H1 (cell line): ENCODE measurements around the gene NLRC5. TPM values are rescaled to one million over a fixed set of nuclear protein-coding genes. Genes with fewer than 3 reads are reported as not detected.

Experiments used
- CBX8 ChIP-seq: fragments of 300-800, 300-1000 bp; sonication (generic); IDR thresholded peaks from 2 replicates; pipeline ENCODE4 v1.7.1; 2016; ENCODE audit warnings: low read depth, low read length, borderline replicate concordance
- EGR1 ChIP-seq: IDR thresholded peaks from 2 replicates; pipeline ENCODE4 v1.6.1; 2011; ENCODE audit warnings: low read depth, low read length, borderline replicate concordance
- polyA plus RNA-seq, 7 experiments: library from polyadenylated mRNA; depleted of rRNA in 3 of 7; stranded (reverse) in 5 of 7; unstranded in 2 of 7; fragments of >200 nt in 5 of 7; fragments of 200-250 nt in 2 of 7; gene quantifications; 1 replicate in 5 of 7; 2 replicates in 1 of 7; 4 replicates in 1 of 7; pipeline versions ENCODE4 v1.2.1 to v1.2.3, GENCODE V29; 2011 to 2013; ENCODE audit warnings: missing spikeins in 2 of 7, mixed read lengths in 2 of 7
- total RNA-seq: library from RNA; stranded (reverse); fragmentation: NEBNext Ultra II Directional; extraction: Animal tissue kit (Norgen Biotek cat#: 25700); gene quantifications from 2 replicates; pipeline ENCODE4 v1.2.1, GENCODE V29; 2021
- TF ChIP-seq, protein P1 (sequence below): IDR thresholded peaks from 2 replicates; pipeline ENCODE4 v1.6.1; 2011; ENCODE audit warnings: low read length, improper control_type of control experiment

NLRC5 gene
- total and polyA plus RNA-seq, 2 of the 8 experiments (the other 6 are each of a cell fraction or from before 2014, with no cell fraction given) = 2.2 to 3.2 TPM

DNA sequence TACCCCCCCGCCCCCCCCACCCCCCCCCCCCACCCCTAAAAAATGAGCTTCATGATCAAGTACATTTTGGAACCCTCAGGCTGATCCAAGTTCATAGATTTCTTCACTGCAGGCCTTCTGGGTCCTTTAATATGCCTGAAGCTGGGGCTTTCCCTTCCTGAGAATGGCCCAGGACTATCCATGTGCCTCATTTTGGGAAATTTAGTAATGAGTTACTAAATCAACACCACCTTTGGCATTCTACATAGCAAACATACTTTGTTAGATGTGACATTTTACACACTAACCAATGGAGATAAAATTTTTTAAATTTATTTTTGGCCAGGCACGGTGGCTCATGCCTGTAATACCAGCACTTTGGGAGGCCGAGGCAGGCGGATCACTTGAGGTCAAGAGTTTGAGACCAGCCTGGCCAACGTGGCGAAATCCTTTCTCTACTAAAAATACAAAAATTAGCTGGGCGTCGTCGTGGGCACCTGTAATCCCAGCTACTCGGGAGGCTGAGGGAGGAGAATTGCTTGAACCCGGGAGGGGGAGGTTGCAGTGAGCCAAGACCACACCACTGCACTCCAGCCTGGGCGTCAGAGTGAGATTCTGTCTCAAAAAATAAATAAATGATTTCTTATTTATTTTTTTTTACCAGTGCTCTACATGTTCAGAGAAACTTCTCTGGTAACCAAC, 43.4 kb upstream of the NLRC5 start (continued):
- no peak for TF ChIP-seq EGR1
- TF ChIP-seq, protein P1, sequence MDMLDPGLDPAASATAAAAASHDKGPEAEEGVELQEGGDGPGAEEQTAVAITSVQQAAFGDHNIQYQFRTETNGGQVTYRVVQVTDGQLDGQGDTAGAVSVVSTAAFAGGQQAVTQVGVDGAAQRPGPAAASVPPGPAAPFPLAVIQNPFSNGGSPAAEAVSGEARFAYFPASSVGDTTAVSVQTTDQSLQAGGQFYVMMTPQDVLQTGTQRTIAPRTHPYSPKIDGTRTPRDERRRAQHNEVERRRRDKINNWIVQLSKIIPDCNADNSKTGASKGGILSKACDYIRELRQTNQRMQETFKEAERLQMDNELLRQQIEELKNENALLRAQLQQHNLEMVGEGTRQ = no peak
- TF ChIP-seq CBX8 = no peak
